Measurements from ENCODE around the gene TLCD3B. TPM values are rescaled to one million over a fixed set of nuclear protein-coding genes. Genes with fewer than 3 reads are reported as not detected.

TLCD3B gene
- polyA plus RNA-seq, 1 donor from 2014 or later = 18.9 TPM

GRCh38 chr16:29995324-29995910, 35.7 kb downstream of the TLCD3B start, which contains the start of gene HIRIP3:
TSS of gene HIRIP3 (minus strand) at chr16:29995617. CDS start at chr16:29995605, 12 bp downstream.
- Histone ChIP-seq H3K27me3 (ENCODE audit: insufficient read depth, low read depth, low read length) (no peaks in the 10 kb centered on the region), H3K9me2 (ENCODE audit: insufficient read depth, low read length) (no peaks in the 10 kb centered on the region), H3K36me3 (ENCODE audit: insufficient read depth, low read length) (no peaks in the 10 kb centered on the region), H3K79me2 (replicated peaks; ENCODE audit: insufficient read depth, low read length) (peaks cover 7% of the 10 kb centered on the region), H3F3A (ENCODE audit: insufficient read depth, low read length, poor library complexity, severe bottlenecking) (no peaks in the 10 kb centered on the region), H3K4me3 (ENCODE audit: low read length) (peak within 1 kb of the TSS; percentile 94), H3K9me3 (ENCODE audit: low read length) (no peaks in the 10 kb centered on the region), H3K9ac (ENCODE audit: low read length) (peak within 1 kb of the TSS; percentile 96), H2AFZ (ENCODE audit: low read depth, low read length) (peak within 1 kb of the TSS; percentile 96), H4K20me1 (ENCODE audit: insufficient read depth) (no peaks in the 10 kb centered on the region), H3K27ac (ENCODE audit: low read length) (peak within 1 kb of the TSS; percentile 97), H3K4me2 (ENCODE audit: low read length) (peak within 1 kb of the TSS; percentile 80)
- TF ChIP-seq CTCF (IDR thresholded peaks at IDR 0.05; ENCODE audit: poor library complexity, severe bottlenecking) (no peak), POLR2AphosphoS5 (IDR thresholded peaks at IDR 0.05) (peak; percentile 48), RAD21 (conservative IDR thresholded peaks at IDR 0.05) (no peak), EP300 (conservative IDR thresholded peaks at IDR 0.05; ENCODE audit: poor library complexity, severe bottlenecking) (no peak), SMC3 (conservative IDR thresholded peaks at IDR 0.05; ENCODE audit: poor library complexity) (peak; percentile 30), REST (IDR thresholded peaks at IDR 0.05; ENCODE audit: borderline replicate concordance) (peak; percentile 80), MXI1 (conservative IDR thresholded peaks at IDR 0.05; ENCODE audit: poor library complexity, severe bottlenecking) (peak; percentile 94), TAF1 (IDR thresholded peaks at IDR 0.05; ENCODE audit: low read depth) (peak; percentile 73), EZH2 (IDR thresholded peaks at IDR 0.05; ENCODE audit: borderline replicate concordance, insufficient read depth, low read length, poor library complexity, severe bottlenecking) (no peak)

GRCh38 chr16:29994600-29995323, 36.3 kb downstream of the TLCD3B start:
- H3K4me3 ChIP-seq (ENCODE audit: low read length) = peak overlapping the region; percentile 94
- peak overlapping the region; percentile 96 for H3K9ac ChIP-seq (ENCODE audit: low read length)
- H3K9me3 ChIP-seq (ENCODE audit: low read length) = no peaks in the 10 kb centered on the region
- H3K79me2 ChIP-seq (replicated peaks; ENCODE audit: insufficient read depth, low read length) = peaks cover 7% of the 10 kb centered on the region
- no peaks in the 10 kb centered on the region for H4K20me1 ChIP-seq (ENCODE audit: insufficient read depth)
- H3K27ac ChIP-seq (ENCODE audit: low read length) = peak overlapping the region; percentile 97
- H3K27me3 ChIP-seq (ENCODE audit: insufficient read depth, low read depth, low read length) = no peaks in the 10 kb centered on the region
- TF ChIP-seq REST (IDR thresholded peaks at IDR 0.05; ENCODE audit: borderline replicate concordance) (no peak), EP300 (conservative IDR thresholded peaks at IDR 0.05; ENCODE audit: poor library complexity, severe bottlenecking) (no peak), TAF1 (IDR thresholded peaks at IDR 0.05; ENCODE audit: low read depth) (no peak), RAD21 (conservative IDR thresholded peaks at IDR 0.05) (no peak), CTCF (IDR thresholded peaks at IDR 0.05; ENCODE audit: poor library complexity, severe bottlenecking) (no peak), POLR2AphosphoS5 (IDR thresholded peaks at IDR 0.05) (no peak), EZH2 (IDR thresholded peaks at IDR 0.05; ENCODE audit: borderline replicate concordance, insufficient read depth, low read length, poor library complexity, severe bottlenecking) (no peak), MXI1 (conservative IDR thresholded peaks at IDR 0.05; ENCODE audit: poor library complexity, severe bottlenecking) (no peak), SMC3 (conservative IDR thresholded peaks at IDR 0.05; ENCODE audit: poor library complexity) (no peak)
- H3K4me2 ChIP-seq (ENCODE audit: low read length) = peak overlapping the region; percentile 61
- H3K9me2 ChIP-seq (ENCODE audit: insufficient read depth, low read length) = no peaks in the 10 kb centered on the region
- peak overlapping the region; percentile 96 for H2AFZ ChIP-seq (ENCODE audit: low read depth, low read length)
- no peaks in the 10 kb centered on the region for H3F3A ChIP-seq (ENCODE audit: insufficient read depth, low read length, poor library complexity, severe bottlenecking)
- no peaks in the 10 kb centered on the region for H3K36me3 ChIP-seq (ENCODE audit: insufficient read depth, low read length)

All from neural cell (in vitro differentiated cells).